Keratinocyte (primary cell): Measurements from ENCODE around the gene EML1. TPM values are rescaled to one million over a fixed set of nuclear protein-coding genes. Genes with fewer than 3 reads are reported as not detected.

Experiments used
- DNase-seq: peaks from one replicate; pipeline ENCODE4 v3.0.0-alpha.2; 2011; ENCODE audit warnings: low read depth, missing footprints, low spot score
- FAIRE-seq: peaks from 2 replicates; lab custom pipeline; 2011; peaks lifted over from hg19 to GRCh38; lab: Jason Lieb, UNC
- H2AFZ ChIP-seq: 2 replicates; pipeline ENCODE4 v1.6.0; 2012; ENCODE audit warnings: low read length, control low read depth, inconsistent platforms; ENCODE audit not compliant: control insufficient read depth
- H3K27ac ChIP-seq: 2 replicates; pipeline ENCODE4 v1.5.1; 2011; ENCODE audit warnings: low read length; ENCODE audit not compliant: control insufficient read depth, insufficient read depth
- H3K27me3 ChIP-seq: 3 replicates; pipeline ENCODE4 v1.6.0; 2011; ENCODE audit warnings: low read length; ENCODE audit not compliant: control insufficient read depth, insufficient read depth; ENCODE audit errors: extremely low read depth
- H3K36me3 ChIP-seq, 2 experiments: 2 replicates in 1 of 2; 3 replicates in 1 of 2; pipeline ENCODE4 v1.5.1; 2011; ENCODE audit warnings: low read length in 2 of 2, mild to moderate bottlenecking in 1 of 2; ENCODE audit not compliant: control insufficient read depth in 2 of 2, insufficient read depth in 2 of 2; ENCODE audit errors: extremely low read depth in 1 of 2
- H3K4me1 ChIP-seq: 3 replicates; pipeline ENCODE4 v1.5.1; 2011; ENCODE audit warnings: low read length; ENCODE audit not compliant: control insufficient read depth, insufficient read depth; ENCODE audit errors: extremely low read depth
- H3K4me2 ChIP-seq: 3 replicates; pipeline ENCODE4 v1.6.0; 2011; ENCODE audit warnings: low read depth, low read length; ENCODE audit not compliant: control insufficient read depth, insufficient read depth; ENCODE audit errors: extremely low read depth
- H3K4me3 ChIP-seq, 3 experiments: fragments of 200-600 bp in 1 of 3; sonication (generic) in 1 of 3; 2 replicates in 2 of 3; 3 replicates in 1 of 3; pipeline ENCODE4 v1.5.1; 2011 to 2016; ENCODE audit warnings: low read length in 3 of 3, mild to moderate bottlenecking in 3 of 3, control low read depth in 2 of 3, inconsistent platforms in 1 of 3, low read depth in 1 of 3, mixed read lengths in 1 of 3, mixed run types in 1 of 3, moderate library complexity in 1 of 3; ENCODE audit not compliant: control insufficient read depth in 2 of 3, insufficient read depth in 2 of 3; ENCODE audit errors: extremely low read depth in 1 of 3
- H3K79me2 ChIP-seq: 2 replicates; pipeline ENCODE4 v1.6.0; 2012; ENCODE audit warnings: low read length; ENCODE audit not compliant: control insufficient read depth, insufficient read depth
- H3K9ac ChIP-seq: 3 replicates; pipeline ENCODE4 v1.6.0; 2011; ENCODE audit warnings: low read length; ENCODE audit not compliant: control insufficient read depth, insufficient read depth; ENCODE audit errors: extremely low read depth
- H3K9me1 ChIP-seq: 3 replicates; pipeline ENCODE4 v1.6.0; 2011; ENCODE audit warnings: low read length; ENCODE audit not compliant: control insufficient read depth, insufficient read depth; ENCODE audit errors: extremely low read depth
- H3K9me3 ChIP-seq: 2 replicates; pipeline ENCODE4 v1.5.1; 2012; ENCODE audit warnings: low read depth, low read length; ENCODE audit not compliant: control insufficient read depth
- H4K20me1 ChIP-seq: 3 replicates; pipeline ENCODE4 v1.6.0; 2011; ENCODE audit warnings: low read length; ENCODE audit not compliant: control insufficient read depth, insufficient read depth; ENCODE audit errors: extremely low read depth
- EZH2 ChIP-seq: IDR thresholded peaks from one replicate; pipeline ENCODE4 v1.6.1; 2012; ENCODE audit warnings: inconsistent platforms, mild to moderate bottlenecking, low read length, moderate library complexity
- dilution Hi-C: fragments of 300-500 bp; cut with MboI; formaldehyde crosslinking; loops from one replicate; pipeline ENCODE4 v1.7.0; 2020; ENCODE audit warnings: low sequenced_read_pairs; ENCODE audit not compliant: extremely low pct_ligation_motif_present
- polyA plus RNA-seq, 5 experiments: library from polyadenylated mRNA; depleted of rRNA in 3 of 5; stranded (reverse) in 3 of 5; stranded (forward) in 1 of 5; unstranded in 1 of 5; fragments of >200 nt; gene quantifications; 1 replicate in 1 of 5; 2 replicates in 3 of 5; 3 replicates in 1 of 5; pipeline versions ENCODE4 v1.2.1 to v1.2.3, GENCODE V29; 2011 to 2012; ENCODE audit warnings: missing spikeins in 2 of 5, low read depth in 1 of 5, low replicate concordance in 1 of 5
- TF ChIP-seq, protein P1 (sequence below), 3 experiments: IDR thresholded peaks in 1 of 3; conservative IDR thresholded peaks in 1 of 3; optimal IDR thresholded peaks in 1 of 3; 2 replicates in 2 of 3; 3 replicates in 1 of 3; pipeline versions ENCODE3 to v1.5.1; 2011; ENCODE audit warnings: low read length in 3 of 3, mild to moderate bottlenecking in 3 of 3, moderate library complexity in 2 of 3, control low read depth in 1 of 3, inconsistent platforms in 1 of 3; ENCODE audit not compliant: insufficient read depth in 2 of 3; ENCODE audit errors: extremely low read depth in 1 of 3

The EML1 gene
- polyA plus RNA-seq, 1 donor (not counting 4 experiments of a cell fraction or from before 2014, with no cell fraction given): 0.84 TPM

DNA sequence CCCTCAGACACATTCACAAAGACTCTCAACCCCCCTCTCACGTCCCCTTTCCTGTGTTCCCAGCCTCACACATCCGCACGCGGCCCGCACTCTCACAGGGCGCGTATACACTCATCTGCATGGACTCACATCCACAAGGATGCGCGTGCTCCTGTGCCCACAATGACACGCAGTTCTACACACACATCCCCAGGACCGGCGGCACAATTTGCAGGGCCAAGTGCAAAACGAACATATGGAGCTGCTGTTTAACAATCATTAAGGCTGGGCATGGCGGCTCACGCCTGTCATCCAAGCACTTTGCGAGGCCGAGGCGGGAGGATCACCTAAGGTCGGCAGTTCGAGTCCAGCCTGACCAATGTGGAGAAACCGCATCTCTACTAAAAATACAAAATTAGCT is 36.4 kb upstream of the EML1 start:
- H4K20me1 ChIP-seq: no peaks in the 10 kb centered on the region
- H2AFZ ChIP-seq: no peak overlapping the region
- H3K27ac ChIP-seq: peak overlapping the region; percentile 97
- H3K4me3 ChIP-seq: no peak overlapping the region
- FAIRE-seq: no peak
- TF ChIP-seq, protein P1, sequence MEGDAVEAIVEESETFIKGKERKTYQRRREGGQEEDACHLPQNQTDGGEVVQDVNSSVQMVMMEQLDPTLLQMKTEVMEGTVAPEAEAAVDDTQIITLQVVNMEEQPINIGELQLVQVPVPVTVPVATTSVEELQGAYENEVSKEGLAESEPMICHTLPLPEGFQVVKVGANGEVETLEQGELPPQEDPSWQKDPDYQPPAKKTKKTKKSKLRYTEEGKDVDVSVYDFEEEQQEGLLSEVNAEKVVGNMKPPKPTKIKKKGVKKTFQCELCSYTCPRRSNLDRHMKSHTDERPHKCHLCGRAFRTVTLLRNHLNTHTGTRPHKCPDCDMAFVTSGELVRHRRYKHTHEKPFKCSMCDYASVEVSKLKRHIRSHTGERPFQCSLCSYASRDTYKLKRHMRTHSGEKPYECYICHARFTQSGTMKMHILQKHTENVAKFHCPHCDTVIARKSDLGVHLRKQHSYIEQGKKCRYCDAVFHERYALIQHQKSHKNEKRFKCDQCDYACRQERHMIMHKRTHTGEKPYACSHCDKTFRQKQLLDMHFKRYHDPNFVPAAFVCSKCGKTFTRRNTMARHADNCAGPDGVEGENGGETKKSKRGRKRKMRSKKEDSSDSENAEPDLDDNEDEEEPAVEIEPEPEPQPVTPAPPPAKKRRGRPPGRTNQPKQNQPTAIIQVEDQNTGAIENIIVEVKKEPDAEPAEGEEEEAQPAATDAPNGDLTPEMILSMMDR (optimal IDR thresholded peaks at IDR 0.05 in 1 of 3, IDR thresholded peaks at IDR 0.05 in 1 of 3, conservative IDR thresholded peaks at IDR 0.05 in 1 of 3; ENCODE audit: extremely low read depth in 1 of 3, insufficient read depth in 2 of 3, low read length in 3 of 3): no peak
- no peak for TF ChIP-seq EZH2
- H3K79me2 ChIP-seq: no peaks in the 10 kb centered on the region
- dilution Hi-C loops: no loop called here
- H3K4me1 ChIP-seq: peaks cover 55% of the 10 kb centered on the region
- no peaks in the 10 kb centered on the region for H3K27me3 ChIP-seq
- H3K36me3 ChIP-seq: no peaks in the 10 kb centered on the region
- H3K9ac ChIP-seq: no peak overlapping the region
- H3K4me2 ChIP-seq: no peak overlapping the region
- H3K9me1 ChIP-seq: no peaks in the 10 kb centered on the region
- H3K9me3 ChIP-seq: no peaks in the 10 kb centered on the region
- no peak for DNase-seq

DNA sequence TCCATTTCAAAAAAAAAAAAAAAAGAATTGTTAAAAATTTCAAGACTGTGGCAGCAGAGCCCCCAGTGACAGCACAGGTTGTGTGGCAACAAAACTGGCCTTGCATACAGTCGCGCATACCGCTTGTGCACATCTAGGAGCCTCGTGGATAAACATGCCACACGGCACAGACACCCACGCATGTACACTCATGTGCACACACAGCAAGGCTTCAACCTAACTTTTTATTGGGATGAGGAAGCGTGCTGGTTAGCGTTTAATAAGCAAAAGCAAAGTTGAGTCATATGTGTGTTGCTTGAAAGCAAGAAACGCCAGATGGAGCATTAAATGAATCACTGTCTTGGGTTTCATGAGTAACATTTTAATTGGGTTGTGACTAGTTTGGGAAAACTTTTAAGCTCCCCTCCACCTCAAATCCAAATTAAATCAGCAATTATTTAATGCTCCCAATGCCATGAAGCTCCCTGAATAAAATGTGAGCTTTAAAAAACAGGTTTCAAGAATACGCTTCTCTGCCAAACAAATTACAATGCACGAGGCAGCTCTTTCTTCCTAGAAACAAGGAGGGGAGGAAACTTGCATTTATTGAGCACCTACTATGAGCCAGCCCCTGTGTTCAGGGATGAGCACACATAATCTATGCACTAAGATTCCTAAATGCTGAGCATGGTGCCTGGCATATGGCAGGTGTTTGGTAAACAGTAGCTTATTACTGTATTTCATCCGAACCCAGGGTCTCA is 35.7 kb upstream of the EML1 start:
- dilution Hi-C loops: no loop called here
- peak; percentile 93 for DNase-seq
- H3K4me1 ChIP-seq: peaks cover 51% of the 10 kb centered on the region
- peak overlapping the region; percentile 97 for H3K27ac ChIP-seq
- H2AFZ ChIP-seq: no peak overlapping the region
- H3K4me2 ChIP-seq: peak overlapping the region; percentile 79
- no peaks in the 10 kb centered on the region for H3K79me2 ChIP-seq
- no peaks in the 10 kb centered on the region for H3K9me3 ChIP-seq
- peak overlapping the region in 1 of 3 experiments; percentile 18 for H3K4me3 ChIP-seq
- no peaks in the 10 kb centered on the region for H3K9me1 ChIP-seq
- no peak for TF ChIP-seq EZH2
- TF ChIP-seq, protein P1 (optimal IDR thresholded peaks at IDR 0.05 in 1 of 3, IDR thresholded peaks at IDR 0.05 in 1 of 3, conservative IDR thresholded peaks at IDR 0.05 in 1 of 3; ENCODE audit: extremely low read depth in 1 of 3, insufficient read depth in 2 of 3, low read length in 3 of 3): no peak
- no peaks in the 10 kb centered on the region for H4K20me1 ChIP-seq
- peak overlapping the region; percentile 74 for H3K9ac ChIP-seq
- no peaks in the 10 kb centered on the region for H3K27me3 ChIP-seq
- no peaks in the 10 kb centered on the region for H3K36me3 ChIP-seq
- peak; percentile 96 for FAIRE-seq
